HUES64 (cell line): ENCODE data around the gene SLC46A1.

Source experiments
- H3K27ac ChIP-seq: 2 replicates; pipeline ENCODE4 v1.7.0; 2013; ENCODE audit warnings: low read depth, low read length, inconsistent platforms
- H3K27me3 ChIP-seq: 2 replicates; pipeline ENCODE4 v1.6.1; 2013; ENCODE audit warnings: mild to moderate bottlenecking, low read length; ENCODE audit not compliant: insufficient read depth
- H3K36me3 ChIP-seq: 2 replicates; pipeline ENCODE4 v1.6.1; 2013; ENCODE audit warnings: mild to moderate bottlenecking, low read length; ENCODE audit not compliant: insufficient read depth
- H3K4me1 ChIP-seq: 2 replicates; pipeline ENCODE4 v1.6.1; 2013; ENCODE audit warnings: mild to moderate bottlenecking, low read length, moderate library complexity; ENCODE audit not compliant: insufficient read depth
- H3K4me3 ChIP-seq: 2 replicates; pipeline ENCODE4 v1.5.1; 2013; ENCODE audit warnings: mild to moderate bottlenecking, low read length, moderate library complexity
- H3K9ac ChIP-seq: 2 replicates; pipeline ENCODE4 v1.6.1; 2013; ENCODE audit warnings: mild to moderate bottlenecking, low read depth, low read length
- H3K9me3 ChIP-seq: 2 replicates; pipeline ENCODE4 v1.6.1; 2013; ENCODE audit warnings: low read depth, low read length; ENCODE audit not compliant: insufficient read depth
- WGBS: fragments of 150-250, 120-280 bp; methylation state at CpG from one replicate; pipeline ENCODE4 v1.1.7; 2013; ENCODE audit warnings: missing lambda C conversion rate; 5-methylcytosine and 5-hydroxymethylcytosine counted together

SLC46A1 gene

GRCh38 chr17:28421787-28422305 lies 15.8 kb upstream of the SLC46A1 start:
- Histone ChIP-seq H3K4me3 (no peak overlapping the region), H3K36me3 (no peaks in the 10 kb centered on the region), H3K9ac (no peak overlapping the region), H3K9me3 (no peaks in the 10 kb centered on the region), H3K4me1 (no peaks in the 10 kb centered on the region), H3K27me3 (peaks cover 9% of the 10 kb centered on the region), H3K27ac (no peak overlapping the region)
- WGBS = 87% methylated on average over 6 of the region's 7 CpGs

- peaks cover 35% of the 10 kb centered on the region for H3K27me3 ChIP-seq
- WGBS = 25% methylated on average over 13 of the region's 13 CpGs
- H3K4me3 ChIP-seq = no peak overlapping the region
- no peak overlapping the region for H3K27ac ChIP-seq
- no peak overlapping the region for H3K9ac ChIP-seq
- no peaks in the 10 kb centered on the region for H3K9me3 ChIP-seq
- H3K4me1 ChIP-seq = peaks cover 7% of the 10 kb centered on the region
- H3K36me3 ChIP-seq = no peaks in the 10 kb centered on the region
Observed at GRCh38 chr17:28416703-28417311, 10.8 kb upstream of the SLC46A1 start.

GRCh38 chr17:28415886-28416285 lies 9.9 kb upstream of the SLC46A1 start:
- no peak overlapping the region for H3K4me3 ChIP-seq
- no peaks in the 10 kb centered on the region for H3K36me3 ChIP-seq
- no peaks in the 10 kb centered on the region for H3K9me3 ChIP-seq
- peaks cover 37% of the 10 kb centered on the region for H3K27me3 ChIP-seq
- peaks cover 11% of the 10 kb centered on the region for H3K4me1 ChIP-seq
- H3K27ac ChIP-seq = no peak overlapping the region
- 92% methylated on average over 3 of the region's 3 CpGs for WGBS
- no peak overlapping the region for H3K9ac ChIP-seq

GRCh38 chr17:28413804-28414203 lies 7.8 kb upstream of the SLC46A1 start:
- Histone ChIP-seq H3K9ac (no peak overlapping the region), H3K4me1 (peaks cover 12% of the 10 kb centered on the region), H3K36me3 (no peaks in the 10 kb centered on the region), H3K27ac (no peak overlapping the region), H3K4me3 (no peak overlapping the region), H3K27me3 (peaks cover 39% of the 10 kb centered on the region), H3K9me3 (no peaks in the 10 kb centered on the region)
- WGBS = 61% methylated on average over 7 of the region's 7 CpGs

GRCh38 chr17:28412099-28412498 lies 6.1 kb upstream of the SLC46A1 start:
- 43% methylated on average over 3 of the region's 3 CpGs for whole genome bisulfite sequencing
- H3K4me3 ChIP-seq = no peak overlapping the region
- H3K9me3 ChIP-seq = no peaks in the 10 kb centered on the region
- H3K27me3 ChIP-seq = peaks cover 35% of the 10 kb centered on the region
- H3K36me3 ChIP-seq = no peaks in the 10 kb centered on the region
- no peak overlapping the region for H3K9ac ChIP-seq
- H3K27ac ChIP-seq = no peak overlapping the region
- peaks cover 29% of the 10 kb centered on the region for H3K4me1 ChIP-seq

- H3K4me3 ChIP-seq = no peak overlapping the region
- H3K27ac ChIP-seq = peak overlapping the region; percentile 37; the same call in 1 of the 2 replicates
Observed at GRCh38 chr17:28407974-28408306, 1.9 kb upstream of the SLC46A1 start.

GRCh38 chr17:28407130-28407973 lies 1.3 kb upstream of the SLC46A1 start:
- no peak overlapping the region for H3K4me3 ChIP-seq
- H3K27me3 ChIP-seq = peaks cover 51% of the 10 kb centered on the region
- no peaks in the 10 kb centered on the region for H3K9me3 ChIP-seq
- WGBS = 41% methylated on average over 3 of the region's 5 CpGs
- no peak overlapping the region for H3K9ac ChIP-seq
- H3K36me3 ChIP-seq = no peaks in the 10 kb centered on the region
- peaks cover 61% of the 10 kb centered on the region for H3K4me1 ChIP-seq
- peak overlapping the region; percentile 55; the same call in 1 of the 2 replicates for H3K27ac ChIP-seq

More at GRCh38 chr17:28407974-28408306, 1.9 kb upstream of the SLC46A1 start:
- H3K27me3 ChIP-seq = peaks cover 46% of the 10 kb centered on the region
- 53% methylated on average over 1 of the region's 1 CpG for WGBS
- no peaks in the 10 kb centered on the region for H3K9me3 ChIP-seq
- H3K36me3 ChIP-seq = no peaks in the 10 kb centered on the region
- H3K9ac ChIP-seq = no peak overlapping the region
- H3K4me1 ChIP-seq = peaks cover 56% of the 10 kb centered on the region

- Histone ChIP-seq H3K9me3 (no peaks in the 10 kb centered on the region), H3K27ac (no peak overlapping the region), H3K27me3 (peaks cover 57% of the 10 kb centered on the region), H3K4me3 (peak overlapping the region; percentile 67), H3K36me3 (no peaks in the 10 kb centered on the region), H3K9ac (no peak overlapping the region), H3K4me1 (peaks cover 58% of the 10 kb centered on the region)
- 33% methylated on average over 9 of the region's 9 CpGs for WGBS
Observed at GRCh38 chr17:28406473-28406814, 432 bp upstream of the SLC46A1 start.

- H3K27ac ChIP-seq = no peak overlapping the region
Observed at GRCh38 chr17:28404812-28405570, 1.0 kb downstream of the SLC46A1 start.

GRCh38 chr17:28404461-28404811 lies 1.6 kb downstream of the SLC46A1 start:
- H3K27me3 ChIP-seq = peaks cover 68% of the 10 kb centered on the region
- H3K4me1 ChIP-seq = peaks cover 57% of the 10 kb centered on the region
- no peak overlapping the region for H3K4me3 ChIP-seq
- no peak overlapping the region for H3K27ac ChIP-seq
- no peaks in the 10 kb centered on the region for H3K9me3 ChIP-seq
- 91% methylated on average over 5 of the region's 5 CpGs for WGBS
- no peaks in the 10 kb centered on the region for H3K36me3 ChIP-seq
- no peak overlapping the region for H3K9ac ChIP-seq

More at GRCh38 chr17:28404812-28405570, 1.0 kb downstream of the SLC46A1 start:
- Histone ChIP-seq H3K27me3 (peaks cover 67% of the 10 kb centered on the region), H3K36me3 (no peaks in the 10 kb centered on the region), H3K9ac (no peak overlapping the region), H3K4me3 (peak overlapping the region; percentile 67), H3K4me1 (peaks cover 57% of the 10 kb centered on the region), H3K9me3 (no peaks in the 10 kb centered on the region)
- 42% methylated on average over 33 of the region's 33 CpGs for WGBS

GRCh38 chr17:28404007-28404406 lies 2.0 kb downstream of the SLC46A1 start:
- Histone ChIP-seq H3K27ac (no peak overlapping the region), H3K4me3 (no peak overlapping the region), H3K9me3 (no peaks in the 10 kb centered on the region), H3K4me1 (peaks cover 57% of the 10 kb centered on the region), H3K27me3 (peaks cover 70% of the 10 kb centered on the region), H3K36me3 (no peaks in the 10 kb centered on the region), H3K9ac (no peak overlapping the region)
- 95% methylated on average over 2 of the region's 2 CpGs for WGBS
